Measurements from ENCODE around the gene HASPIN.

The HASPIN gene

GRCh38 chr17:3695723-3696411, 27.8 kb upstream of the HASPIN start, which contains the start of gene P2RX5:
TSS of gene P2RX5 (minus strand) at chr17:3696155. CDS start at chr17:3696005, 150 bp downstream.
- Histone ChIP-seq H3K23ac (ENCODE audit: low read length in 2 of 2) (peak within 1 kb of the TSS in 1 of 2 experiments; percentile 43), H3K4ac (ENCODE audit: low read depth in 1 of 2, low read length in 2 of 2) (no peak within 1 kb of the TSS), H3K4me3 (ENCODE audit: insufficient read depth in 1 of 2, low read depth in 1 of 2, low read length in 2 of 2) (peak within 1 kb of the TSS; percentile 59 to 77), H2AFZ (ENCODE audit: low read depth, low read length) (peak within 1 kb of the TSS; percentile 21), H3K9ac (ENCODE audit: low read length) (no peak within 1 kb of the TSS), H2BK5ac (ENCODE audit: low read depth, low read length, poor library complexity, severe bottlenecking) (no peak within 1 kb of the TSS), H3K14ac (ENCODE audit: low read length in 2 of 2) (no peak within 1 kb of the TSS), H2BK12ac (ENCODE audit: low read length in 2 of 2) (no peak within 1 kb of the TSS), H2AK5ac (ENCODE audit: low read length, severe bottlenecking) (no peak within 1 kb of the TSS), H3K27me3 (ENCODE audit: control insufficient read depth in 1 of 2, insufficient read depth in 1 of 2, low read length in 2 of 2) (peaks cover 46 to 47% of the 10 kb centered on the region in 2 experiments), H3K18ac (ENCODE audit: low read depth in 1 of 2, low read length in 2 of 2) (no peak within 1 kb of the TSS), H3K36me3 (ENCODE audit: control insufficient read depth in 1 of 2, insufficient read depth in 2 of 2, low read depth in 1 of 2, low read length in 2 of 2) (no peaks in the 10 kb centered on the region), H3K79me1 (replicated peaks; ENCODE audit: low read length, poor library complexity, severe bottlenecking) (no peaks in the 10 kb centered on the region), H3K9me3 (ENCODE audit: control insufficient read depth, low read length) (peaks cover 6% of the 10 kb centered on the region), H3K4me1 (ENCODE audit: control insufficient read depth, insufficient read depth, low read depth, low read length) (peaks cover 15% of the 10 kb centered on the region), H4K91ac (ENCODE audit: low read length) (no peak within 1 kb of the TSS), H2BK15ac (ENCODE audit: low read depth, poor library complexity, severe bottlenecking) (no peak within 1 kb of the TSS), H3K4me2 (ENCODE audit: low read length, poor library complexity, severe bottlenecking) (peak within 1 kb of the TSS; percentile 98), H2BK120ac (ENCODE audit: low read depth, low read length) (no peak within 1 kb of the TSS), H4K8ac (ENCODE audit: low read length) (no peak within 1 kb of the TSS), H3K27ac (ENCODE audit: low read length, poor library complexity, severe bottlenecking) (no peak within 1 kb of the TSS)
- peak; percentile 38 for DNase-seq
- under 1% methylated on average over 44 of the region's 65 CpGs for WGBS

- Histone ChIP-seq H2BK15ac (ENCODE audit: low read depth, poor library complexity, severe bottlenecking) (no peak overlapping the region), H3K79me1 (replicated peaks; ENCODE audit: low read length, poor library complexity, severe bottlenecking) (no peaks in the 10 kb centered on the region), H3K4me1 (ENCODE audit: control insufficient read depth, insufficient read depth, low read depth, low read length) (peaks cover 15% of the 10 kb centered on the region), H3K36me3 (ENCODE audit: control insufficient read depth in 1 of 2, insufficient read depth in 2 of 2, low read depth in 1 of 2, low read length in 2 of 2) (no peaks in the 10 kb centered on the region), H3K18ac (ENCODE audit: low read depth in 1 of 2, low read length in 2 of 2) (no peak overlapping the region), H3K27ac (ENCODE audit: low read length, poor library complexity, severe bottlenecking) (no peak overlapping the region), H3K23ac (ENCODE audit: low read length in 2 of 2) (no peak overlapping the region), H2BK5ac (ENCODE audit: low read depth, low read length, poor library complexity, severe bottlenecking) (no peak overlapping the region), H2AFZ (ENCODE audit: low read depth, low read length) (no peak overlapping the region), H3K9ac (ENCODE audit: low read length) (no peak overlapping the region), H3K14ac (ENCODE audit: low read length in 2 of 2) (no peak overlapping the region), H4K8ac (ENCODE audit: low read length) (no peak overlapping the region), H2AK5ac (ENCODE audit: low read length, severe bottlenecking) (no peak overlapping the region), H3K4me2 (ENCODE audit: low read length, poor library complexity, severe bottlenecking) (no peak overlapping the region), H2BK120ac (ENCODE audit: low read depth, low read length) (no peak overlapping the region), H4K91ac (ENCODE audit: low read length) (no peak overlapping the region), H3K4me3 (ENCODE audit: insufficient read depth in 1 of 2, low read depth in 1 of 2, low read length in 2 of 2) (no peak overlapping the region), H3K4ac (ENCODE audit: low read depth in 1 of 2, low read length in 2 of 2) (no peak overlapping the region), H3K27me3 (ENCODE audit: control insufficient read depth in 1 of 2, insufficient read depth in 1 of 2, low read length in 2 of 2) (peaks cover 39 to 47% of the 10 kb centered on the region in 2 experiments), H3K9me3 (ENCODE audit: control insufficient read depth, low read length) (peaks cover 6% of the 10 kb centered on the region), H2BK12ac (ENCODE audit: low read length in 2 of 2) (no peak overlapping the region)
- WGBS = 65% methylated on average over 9 of the region's 12 CpGs
- DNase-seq = no peak
Observed at GRCh38 chr17:3697103-3697476, 26.6 kb upstream of the HASPIN start.

- Histone ChIP-seq H2AK5ac (ENCODE audit: low read length, severe bottlenecking) (no peak overlapping the region), H3K79me1 (replicated peaks; ENCODE audit: low read length, poor library complexity, severe bottlenecking) (no peaks in the 10 kb centered on the region), H3K36me3 (ENCODE audit: control insufficient read depth in 1 of 2, insufficient read depth in 2 of 2, low read depth in 1 of 2, low read length in 2 of 2) (no peaks in the 10 kb centered on the region), H3K4me1 (ENCODE audit: control insufficient read depth, insufficient read depth, low read depth, low read length) (peaks cover 15% of the 10 kb centered on the region), H3K9me3 (ENCODE audit: control insufficient read depth, low read length) (peaks cover 6% of the 10 kb centered on the region), H2BK120ac (ENCODE audit: low read depth, low read length) (no peak overlapping the region), H2BK12ac (ENCODE audit: low read length in 2 of 2) (no peak overlapping the region), H3K27ac (ENCODE audit: low read length, poor library complexity, severe bottlenecking) (no peak overlapping the region), H2BK15ac (ENCODE audit: low read depth, poor library complexity, severe bottlenecking) (no peak overlapping the region), H3K4ac (ENCODE audit: low read depth in 1 of 2, low read length in 2 of 2) (no peak overlapping the region), H2BK5ac (ENCODE audit: low read depth, low read length, poor library complexity, severe bottlenecking) (no peak overlapping the region), H4K91ac (ENCODE audit: low read length) (no peak overlapping the region), H3K27me3 (ENCODE audit: control insufficient read depth in 1 of 2, insufficient read depth in 1 of 2, low read length in 2 of 2) (peaks cover 36 to 47% of the 10 kb centered on the region in 2 experiments), H3K4me2 (ENCODE audit: low read length, poor library complexity, severe bottlenecking) (no peak overlapping the region), H3K14ac (ENCODE audit: low read length in 2 of 2) (no peak overlapping the region), H3K18ac (ENCODE audit: low read depth in 1 of 2, low read length in 2 of 2) (no peak overlapping the region), H3K4me3 (ENCODE audit: insufficient read depth in 1 of 2, low read depth in 1 of 2, low read length in 2 of 2) (no peak overlapping the region), H3K23ac (ENCODE audit: low read length in 2 of 2) (no peak overlapping the region), H2AFZ (ENCODE audit: low read depth, low read length) (no peak overlapping the region), H4K8ac (ENCODE audit: low read length) (no peak overlapping the region), H3K9ac (ENCODE audit: low read length) (no peak overlapping the region)
- DNase-seq = no peak
- WGBS = 83% methylated on average over 1 of the region's 4 CpGs
Observed at GRCh38 chr17:3698139-3698538, 25.6 kb upstream of the HASPIN start.

GRCh38 chr17:3699951-3700350, 23.8 kb upstream of the HASPIN start:
- H2BK120ac ChIP-seq (ENCODE audit: low read depth, low read length) = no peak overlapping the region
- no peak overlapping the region for H4K91ac ChIP-seq (ENCODE audit: low read length)
- H3K36me3 ChIP-seq (ENCODE audit: control insufficient read depth in 1 of 2, insufficient read depth in 2 of 2, low read depth in 1 of 2, low read length in 2 of 2) = no peaks in the 10 kb centered on the region
- no peak overlapping the region for H2AK5ac ChIP-seq (ENCODE audit: low read length, severe bottlenecking)
- no peak overlapping the region for H3K4me3 ChIP-seq (ENCODE audit: insufficient read depth in 1 of 2, low read depth in 1 of 2, low read length in 2 of 2)
- H3K27me3 ChIP-seq (ENCODE audit: control insufficient read depth in 1 of 2, insufficient read depth in 1 of 2, low read length in 2 of 2) = peaks cover 29 to 36% of the 10 kb centered on the region in 2 experiments
- H3K27ac ChIP-seq (ENCODE audit: low read length, poor library complexity, severe bottlenecking) = no peak overlapping the region
- H2BK5ac ChIP-seq (ENCODE audit: low read depth, low read length, poor library complexity, severe bottlenecking) = no peak overlapping the region
- no peaks in the 10 kb centered on the region for H3K79me1 ChIP-seq (replicated peaks; ENCODE audit: low read length, poor library complexity, severe bottlenecking)
- no peak for DNase-seq
- no peak overlapping the region for H2BK15ac ChIP-seq (ENCODE audit: low read depth, poor library complexity, severe bottlenecking)
- H3K4ac ChIP-seq (ENCODE audit: low read depth in 1 of 2, low read length in 2 of 2) = no peak overlapping the region
- no peak overlapping the region for H4K8ac ChIP-seq (ENCODE audit: low read length)
- H3K18ac ChIP-seq (ENCODE audit: low read depth in 1 of 2, low read length in 2 of 2) = no peak overlapping the region
- no peak overlapping the region for H3K14ac ChIP-seq (ENCODE audit: low read length in 2 of 2)
- H2AFZ ChIP-seq (ENCODE audit: low read depth, low read length) = no peak overlapping the region
- H3K23ac ChIP-seq (ENCODE audit: low read length in 2 of 2) = no peak overlapping the region
- peaks cover 6% of the 10 kb centered on the region for H3K9me3 ChIP-seq (ENCODE audit: control insufficient read depth, low read length)
- H3K9ac ChIP-seq (ENCODE audit: low read length) = no peak overlapping the region
- peaks cover 12% of the 10 kb centered on the region for H3K4me1 ChIP-seq (ENCODE audit: control insufficient read depth, insufficient read depth, low read depth, low read length)
- 86% methylated on average over 4 of the region's 4 CpGs for WGBS
- no peak overlapping the region for H2BK12ac ChIP-seq (ENCODE audit: low read length in 2 of 2)
- no peak overlapping the region for H3K4me2 ChIP-seq (ENCODE audit: low read length, poor library complexity, severe bottlenecking)
